SHP77 treated with DMSO at 0.1 percent for 48 hours (cell line): ENCODE data around the gene GFRA1.

Source experiments
- DNase-seq: peaks from one replicate; lab custom pipeline; 2025; lab: John Stamatoyannopoulos, UW

Gene GFRA1

DNA sequence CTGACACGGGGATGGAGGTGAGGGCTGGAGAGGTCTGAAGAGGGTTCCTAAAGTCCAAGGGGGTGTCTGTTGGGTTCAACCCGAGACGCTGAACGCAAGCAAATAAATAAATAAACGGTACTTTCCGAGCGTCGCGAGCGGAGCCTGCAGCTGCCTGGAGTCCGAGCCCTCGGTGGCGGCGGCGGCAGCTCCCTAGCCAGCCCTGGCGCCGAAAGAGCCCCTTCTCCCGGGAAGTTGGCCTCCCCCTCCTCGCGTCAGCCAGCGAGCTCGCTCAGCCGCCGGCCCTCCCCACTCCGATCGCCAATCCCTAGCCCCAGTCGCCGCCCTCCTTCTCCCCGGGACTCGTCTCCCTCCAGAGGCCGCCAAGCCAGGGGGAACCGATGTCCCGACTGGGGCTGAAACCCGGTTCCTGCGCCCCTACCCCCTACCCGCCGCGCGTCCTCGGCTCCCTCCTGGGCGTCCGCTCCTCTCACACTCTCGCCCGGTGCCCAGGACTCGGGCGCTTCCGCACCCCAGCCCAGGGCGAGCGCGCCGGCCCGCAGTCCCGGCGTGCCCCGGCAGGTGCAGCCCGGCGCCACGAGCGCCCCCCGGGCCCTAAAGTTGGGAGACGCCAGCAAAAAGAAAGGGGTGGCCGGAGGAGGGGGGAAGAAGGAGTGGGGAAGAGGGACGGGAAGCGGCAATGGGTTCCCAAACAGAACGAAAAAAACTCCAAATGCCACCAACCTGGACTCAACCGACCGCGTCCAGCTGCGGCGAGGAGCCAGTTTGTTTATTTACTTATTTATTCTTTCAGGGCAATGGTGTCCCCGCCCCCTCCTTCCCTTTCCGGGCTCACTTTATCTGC, at the start of gene GFRA1:
TSS of gene GFRA1 (minus strand) at position 767 of the 844 bp plus-strand sequence. CDS start 1,177 bp downstream, outside the sequence.
- no peak for DNase-seq

- DNase-seq: no peak
These were observed 43.5 kb upstream of the GFRA1 start for GRCh38 chr10:116316503-116316902.

- DNase-seq: no peak
These were observed 39.5 kb upstream of the GFRA1 start for GRCh38 chr10:116312548-116312947.

GRCh38 chr10:116311706-116312490, 38.9 kb upstream of the GFRA1 start:
- no peak for DNase-seq

DNA sequence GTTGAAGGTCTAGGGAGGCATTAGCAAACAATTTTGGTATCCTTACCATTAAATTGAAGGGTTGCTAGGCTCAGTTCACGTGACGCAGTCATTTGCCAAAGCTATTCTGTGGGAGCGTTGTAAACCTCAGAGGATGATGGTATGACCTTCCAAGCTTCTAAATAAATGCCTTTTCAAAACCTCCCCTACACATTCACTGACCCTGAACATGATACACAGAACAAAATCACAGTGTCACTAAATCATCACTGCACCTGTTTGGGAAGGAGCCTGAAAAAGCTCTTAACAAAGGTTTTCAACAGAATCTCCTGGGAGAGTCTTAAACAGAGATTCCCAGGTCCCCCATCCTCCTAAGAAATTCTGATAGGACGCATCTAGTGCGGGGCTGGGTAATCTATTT, 38.0 kb upstream of the GFRA1 start:
- DNase-seq: no peak

- no peak for DNase-seq
These were observed 34.4 kb upstream of the GFRA1 start for GRCh38 chr10:116307455-116307854.

- no peak for DNase-seq
These were observed 33.8 kb upstream of the GFRA1 start for GRCh38 chr10:116306847-116307246.

DNA sequence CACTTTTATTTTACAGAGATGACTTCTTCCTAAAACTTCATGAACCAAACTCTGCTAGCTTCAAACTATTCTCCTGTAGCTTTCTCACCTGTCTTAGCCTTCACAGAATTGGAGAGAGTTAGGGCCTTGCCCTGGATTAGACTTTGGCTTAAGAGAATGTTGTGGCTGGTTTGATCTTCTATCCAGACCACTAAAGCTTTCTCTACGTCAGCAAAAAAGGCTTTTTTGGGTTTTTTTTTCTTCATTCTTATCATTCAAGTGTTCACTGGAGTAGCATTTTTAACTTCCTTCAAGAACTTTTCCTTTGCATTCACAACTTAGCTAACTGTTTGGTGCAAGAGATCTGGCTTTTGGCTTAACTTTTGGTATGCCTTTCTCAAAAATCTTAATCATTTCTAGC, 31.9 kb upstream of the GFRA1 start:
- no peak for DNase-seq

DNA sequence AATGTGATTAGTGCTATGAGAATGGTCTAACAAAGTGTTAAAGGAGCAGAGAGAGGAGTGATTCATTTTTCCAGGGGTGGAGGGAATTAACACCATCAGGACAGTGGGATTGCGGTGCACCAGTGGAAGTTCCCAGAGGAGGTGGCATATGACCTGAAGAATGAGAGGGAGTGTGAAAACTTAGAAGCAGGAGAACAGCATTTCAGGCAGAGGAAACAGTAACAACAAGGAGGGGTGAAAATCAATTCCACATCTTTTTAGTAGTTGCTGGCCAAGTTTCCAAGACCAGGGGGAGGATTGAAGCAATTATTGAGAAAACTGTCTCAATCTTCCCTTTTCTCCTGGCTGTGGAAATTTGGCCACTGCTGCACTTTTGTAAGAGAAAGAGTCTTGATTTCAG, 27.5 kb upstream of the GFRA1 start:
- DNase-seq: no peak

DNA sequence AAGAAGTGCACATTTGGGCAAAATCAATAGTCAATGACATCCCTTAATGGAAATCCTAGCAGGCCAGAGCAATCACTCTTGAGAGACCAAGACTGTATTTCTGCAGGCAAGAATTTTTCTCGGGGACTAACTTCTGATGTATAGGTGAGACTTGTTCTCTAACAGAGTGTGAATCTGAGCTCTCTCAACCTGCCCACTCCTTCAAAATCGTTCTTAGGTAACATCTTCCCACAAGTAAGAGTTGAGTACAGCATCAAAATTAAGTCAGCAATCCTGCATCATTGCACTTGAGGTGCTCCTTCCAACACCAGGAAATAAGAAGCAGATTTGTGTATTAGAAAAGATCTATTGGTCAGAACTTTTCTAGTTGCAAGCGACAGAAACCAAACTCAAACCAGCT, 25.6 kb upstream of the GFRA1 start:
- DNase-seq: no peak

DNA sequence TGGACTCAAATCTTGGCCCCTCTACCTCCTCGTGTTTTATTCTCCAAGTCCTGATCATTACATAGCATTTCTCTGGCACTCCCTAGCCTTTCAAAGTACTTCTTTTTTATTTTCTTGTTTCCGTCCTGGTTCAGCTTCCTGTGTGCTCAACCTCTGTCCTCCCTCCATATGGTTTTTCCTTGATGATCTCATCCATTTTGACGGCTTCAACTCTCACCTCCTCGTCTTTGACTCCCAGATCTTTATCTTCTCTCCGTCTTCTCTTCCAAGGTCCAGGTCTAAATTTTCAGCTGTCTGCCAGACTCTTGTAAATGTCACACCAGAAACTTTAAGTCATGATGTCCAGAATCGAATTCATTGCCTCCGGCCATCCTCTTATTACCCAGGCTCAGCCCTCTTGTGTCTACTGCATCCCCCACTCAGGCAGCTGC, 23.3 kb upstream of the GFRA1 start:
- no peak for DNase-seq

- no peak for DNase-seq
These were observed 19.5 kb upstream of the GFRA1 start for GRCh38 chr10:116292493-116292892.

- no peak for DNase-seq
These were observed 16.6 kb upstream of the GFRA1 start for GRCh38 chr10:116289652-116290051.

- DNase-seq: peak; percentile 17
These were observed 15.0 kb upstream of the GFRA1 start for GRCh38 chr10:116287906-116288501.

- no peak for DNase-seq
These were observed 13.7 kb upstream of the GFRA1 start for GRCh38 chr10:116286626-116287200.

- DNase-seq: no peak
These were observed 8.8 kb upstream of the GFRA1 start for GRCh38 chr10:116281775-116282174.

DNA sequence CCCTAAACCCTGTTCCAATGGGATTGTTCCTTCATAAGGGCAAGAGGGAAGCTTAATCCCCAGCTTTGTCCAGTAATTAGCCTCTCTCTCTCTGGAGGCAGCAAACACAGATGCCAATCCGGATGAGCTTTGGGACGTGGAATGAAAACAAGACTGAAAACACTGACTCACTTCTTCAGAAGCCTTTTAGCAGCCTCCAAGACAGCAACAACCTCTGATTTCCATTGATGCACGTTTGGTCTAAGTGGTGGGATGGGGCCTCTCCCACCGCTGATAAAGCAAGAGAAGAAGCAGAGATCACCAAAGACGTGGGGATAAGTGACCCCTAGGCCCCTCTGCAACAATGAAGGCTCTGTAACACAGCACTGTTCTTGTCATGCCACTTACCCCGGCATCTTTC, 5.8 kb upstream of the GFRA1 start:
- no peak for DNase-seq

GRCh38 chr10:116276981-116277380, 4.0 kb upstream of the GFRA1 start:
- no peak for DNase-seq

DNA sequence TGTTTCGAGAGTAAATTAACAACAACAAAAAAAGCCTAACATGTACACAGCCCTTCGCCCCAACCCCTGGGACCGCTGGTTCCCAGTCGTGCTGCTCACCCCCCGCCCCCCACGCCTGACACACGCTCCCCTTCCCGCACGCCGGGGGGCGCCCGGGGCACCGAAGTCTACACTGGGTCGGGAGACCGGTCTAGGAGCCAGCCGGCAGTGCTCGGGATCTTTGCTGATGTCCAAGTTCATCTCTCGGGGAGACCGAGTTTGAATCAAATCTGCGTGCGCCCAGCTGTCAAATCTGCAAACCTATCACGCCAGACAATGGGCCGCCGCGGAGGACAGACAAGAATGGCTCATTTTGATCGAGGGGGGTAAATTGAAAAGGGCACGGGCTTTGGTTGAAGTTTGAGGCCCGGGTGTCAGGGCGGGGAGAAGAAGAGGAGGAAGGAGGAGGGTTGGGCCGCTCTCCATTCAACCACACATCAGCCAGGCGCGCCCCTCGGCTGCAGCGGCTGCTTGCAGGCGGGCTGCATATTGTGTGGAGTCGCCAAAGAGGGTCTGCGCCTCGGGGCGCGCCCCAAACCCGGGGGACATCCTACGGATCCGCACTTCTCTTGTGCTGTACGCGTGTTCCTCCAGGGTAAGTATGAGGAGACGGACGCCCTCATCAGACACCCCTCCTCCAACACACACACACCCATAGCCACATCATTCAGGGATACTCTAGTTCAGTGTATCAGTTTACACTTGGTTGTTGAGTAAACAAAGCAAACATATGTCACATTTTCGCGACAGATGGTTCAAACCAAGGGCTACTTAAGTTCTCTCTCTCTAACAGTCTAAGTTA, 1.3 kb upstream of the GFRA1 start:
- no peak for DNase-seq

DNA sequence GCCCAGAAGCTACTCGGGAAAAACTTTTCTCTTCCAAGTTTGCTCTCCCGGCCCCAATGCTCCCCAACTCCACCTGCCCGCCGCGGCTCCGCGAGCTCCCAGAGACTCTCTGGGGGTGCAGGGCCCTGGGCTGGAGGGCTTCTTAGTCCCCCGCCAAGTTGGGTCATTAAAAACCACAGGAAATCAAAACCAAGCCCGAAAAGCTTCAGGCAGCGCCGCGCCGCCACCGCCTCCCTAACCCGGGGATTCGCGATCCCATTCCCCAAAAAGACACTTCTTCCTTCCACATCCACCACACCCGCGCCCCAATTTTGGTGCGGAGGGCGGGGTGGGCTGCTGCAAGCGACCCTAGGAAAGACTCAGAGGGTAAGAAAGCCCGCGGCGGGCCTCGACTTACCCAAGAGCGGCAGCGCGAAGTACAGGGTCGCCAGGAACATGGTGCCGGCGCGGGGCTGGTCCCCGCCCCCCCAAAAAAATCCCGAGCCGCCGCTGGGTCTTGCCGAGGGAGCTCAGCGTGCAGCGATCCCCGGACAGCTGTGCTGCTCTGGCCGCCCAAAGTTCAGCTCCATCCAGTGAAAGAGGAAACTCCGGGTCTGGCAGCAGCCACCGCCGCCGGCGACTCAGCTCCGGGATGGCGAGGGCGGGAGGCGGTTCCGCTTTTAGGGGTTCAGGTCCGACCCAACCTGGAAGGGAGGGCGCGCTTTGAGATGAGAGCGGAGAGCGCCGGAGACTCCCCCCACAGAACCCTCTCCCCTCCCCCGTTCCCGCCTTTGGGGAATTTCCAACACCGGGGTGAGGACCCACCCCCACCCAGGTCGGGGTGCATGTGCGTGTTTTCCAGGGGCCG, 1.2 kb downstream of the GFRA1 start:
- no peak for DNase-seq
